Caco-2 (cell line): Measurements from ENCODE around the gene ERMN. TPM values are rescaled to one million over a fixed set of nuclear protein-coding genes. Genes with fewer than 3 reads are reported as not detected.

Experiments
- BruUV-seq: library from RNA; stranded (reverse); fragments of 400-500 nt; replicated peaks from 2 replicates; lab custom pipeline; 2021; lab: Mats Ljungman, UMichigan
- CTCF ChIA-PET: fragments of 300-600 bp; sonication (Branson Sonifier 250); formaldehyde crosslinking; loops from one replicate; lab custom pipeline; 2022; ENCODE audit warnings: antibody characterized with exemption; lab: Charles Lee
- POLR2A ChIA-PET: fragments of 300-600 bp; sonication (Branson Sonifier 250); formaldehyde crosslinking; loops from one replicate; lab custom pipeline; 2022; ENCODE audit warnings: antibody characterized with exemption; lab: Charles Lee
- DNase-seq, 2 experiments: peaks; one replicate each; pipeline versions ENCODE4 v3.0.0 to v3.0.0-alpha.2; 2020 to 2022
- H3K27me3 ChIP-seq: replicated peaks from 2 replicates; pipeline ENCODE4 v1.6.0; 2011; ENCODE audit warnings: low read length; ENCODE audit not compliant: control insufficient read depth, insufficient read depth
- H3K36me3 ChIP-seq: 2 replicates; pipeline ENCODE4 v1.5.1; 2011; ENCODE audit warnings: low read length; ENCODE audit not compliant: control insufficient read depth, insufficient read depth
- H3K4me1 ChIP-seq: fragments of 250-450 bp; sonication (Bioruptor Pico); 2 replicates; pipeline ENCODE4 v1.5.1; 2020; ENCODE audit warnings: mild to moderate bottlenecking
- H3K4me3 ChIP-seq: 2 replicates; pipeline ENCODE4 v1.5.1; 2011; ENCODE audit warnings: low read depth, mild to moderate bottlenecking, control low read depth, low read length
- H3K9me3 ChIP-seq: fragments of 250-450 bp; sonication (Bioruptor Pico); 2 replicates; pipeline ENCODE4 v1.5.1; 2020; ENCODE audit warnings: mild to moderate bottlenecking, moderate library complexity
- H3K27ac Mint-ChIP-seq: one replicate; pipeline ENCODE4 v1.8.0; 2022; ENCODE audit warnings: mixed read lengths; ENCODE audit not compliant: unreplicated experiment
- H3K27me3 Mint-ChIP-seq: one replicate; pipeline ENCODE4 v1.8.0; 2022; ENCODE audit warnings: mixed read lengths; ENCODE audit not compliant: insufficient read depth, unreplicated experiment
- H3K36me3 Mint-ChIP-seq: one replicate; pipeline ENCODE4 v1.8.0; 2022; ENCODE audit warnings: mild to moderate bottlenecking, mixed read lengths; ENCODE audit not compliant: insufficient read depth, unreplicated experiment
- H3K4me1 Mint-ChIP-seq: one replicate; pipeline ENCODE4 v1.8.0; 2022; ENCODE audit warnings: low read depth, mixed read lengths; ENCODE audit not compliant: unreplicated experiment
- H3K4me3 Mint-ChIP-seq: one replicate; pipeline ENCODE4 v1.8.0; 2022; ENCODE audit warnings: mild to moderate bottlenecking, moderate library complexity, mixed read lengths; ENCODE audit not compliant: unreplicated experiment
- H3K9me3 Mint-ChIP-seq: one replicate; pipeline ENCODE4 v1.8.0; 2022; ENCODE audit warnings: mixed read lengths; ENCODE audit not compliant: unreplicated experiment
- CTCF ChIP-seq, 2 experiments: fragments of 200-600 bp in 1 of 2; IDR thresholded peaks; 1 replicate in 1 of 2; 2 replicates in 1 of 2; pipeline versions ENCODE4 v1.5.1 to v1.8.0; 2011 to 2022; ENCODE audit warnings: antibody characterized with exemption in 1 of 2, control low read depth in 1 of 2, inconsistent platforms in 1 of 2, low read depth in 1 of 2, low read length in 1 of 2, mild to moderate bottlenecking in 1 of 2, moderate library complexity in 1 of 2; ENCODE audit not compliant: insufficient read depth in 1 of 2, severe bottlenecking in 1 of 2, unreplicated experiment in 1 of 2
- intact Hi-C: fragments of 100-400 bp; cut with micrococcal nuclease; formaldehyde crosslinking; loops from one replicate; pipeline ENCODE4 v1.10.0; 2022; ENCODE audit not compliant: unreplicated experiment
- total RNA-seq: library from RNA; stranded (reverse); gene quantifications from 2 replicates; pipeline ENCODE4 v1.2.3, GENCODE V29; 2022

The ERMN gene
- total RNA-seq, 1 experiment from 2014 or later = 0.61 TPM

GRCh38 chr2:157309878-157310277 lies 15.7 kb downstream of the ERMN start:
- Mint-ChIP-seq H3K27me3 (no peaks in the 10 kb centered on the region), H3K4me3 (no peak overlapping the region), H3K36me3 (no peaks in the 10 kb centered on the region), H3K9me3 (no peaks in the 10 kb centered on the region), H3K4me1 (peaks cover 6% of the 10 kb centered on the region), H3K27ac (no peak overlapping the region)
- H3K36me3 ChIP-seq = no peaks in the 10 kb centered on the region
- peaks cover 16% of the 10 kb centered on the region for H3K4me1 ChIP-seq
- no peak for TF ChIP-seq CTCF (IDR thresholded peaks at IDR 0.05; ENCODE audit: insufficient read depth in 1 of 2, low read depth in 1 of 2, low read length in 1 of 2, severe bottlenecking in 1 of 2, unreplicated experiment in 1 of 2)
- DNase-seq = no peak
- no peaks in the 10 kb centered on the region for H3K9me3 ChIP-seq
- no peak overlapping the region for H3K4me3 ChIP-seq
- intact Hi-C loops = loop anchor here (10.0 kb wide), 1 partner anchor 465 kb away; no protein-coding TSS in a partner anchor
- ChIA-PET POLR2A (no interaction called here), CTCF (no interaction called here)
- H3K27me3 ChIP-seq = no peaks in the 10 kb centered on the region
- no TSS peak for BruUV-seq

GRCh38 chr2:157307021-157307420 lies 18.6 kb downstream of the ERMN start:
- no peak for DNase-seq
- peaks cover 19% of the 10 kb centered on the region for H3K4me1 Mint-ChIP-seq
- H3K4me1 ChIP-seq = peaks cover 23% of the 10 kb centered on the region
- H3K27me3 Mint-ChIP-seq = no peaks in the 10 kb centered on the region
- no peaks in the 10 kb centered on the region for H3K36me3 Mint-ChIP-seq
- no TSS peak for BruUV-seq
- CTCF ChIA-PET = interaction anchor here (1.1 to 1.6 kb wide), 3 partner anchors 17 to 29 kb away, joined by 3 to 9 read pairs (median 5); partner anchors contain the start of gene ERMN
- intact Hi-C loops = loop anchor here (10.0 kb wide), 1 partner anchor 468 kb away; no protein-coding TSS in a partner anchor
- H3K9me3 ChIP-seq = no peaks in the 10 kb centered on the region
- H3K27me3 ChIP-seq = no peaks in the 10 kb centered on the region
- no peak overlapping the region for H3K4me3 Mint-ChIP-seq
- POLR2A ChIA-PET = no interaction called here
- H3K4me3 ChIP-seq = no peak overlapping the region
- H3K9me3 Mint-ChIP-seq = no peaks in the 10 kb centered on the region
- no peak overlapping the region for H3K27ac Mint-ChIP-seq
- no peak for TF ChIP-seq CTCF (IDR thresholded peaks at IDR 0.05; ENCODE audit: insufficient read depth in 1 of 2, low read depth in 1 of 2, low read length in 1 of 2, severe bottlenecking in 1 of 2, unreplicated experiment in 1 of 2)
- no peaks in the 10 kb centered on the region for H3K36me3 ChIP-seq

GRCh38 chr2:157305723-157306110 lies 19.9 kb downstream of the ERMN start:
- H3K4me1 ChIP-seq = peaks cover 36% of the 10 kb centered on the region
- no peak for DNase-seq
- ChIA-PET POLR2A (no interaction called here), CTCF (interaction anchor here (0.6 to 1.6 kb wide), 3 partner anchors 30 to 220 kb away, joined by 3 to 7 read pairs (median 5); no protein-coding TSS in a partner anchor)
- Mint-ChIP-seq H3K27ac (no peak overlapping the region), H3K4me3 (no peak overlapping the region), H3K36me3 (no peaks in the 10 kb centered on the region), H3K27me3 (no peaks in the 10 kb centered on the region), H3K9me3 (no peaks in the 10 kb centered on the region), H3K4me1 (peaks cover 32% of the 10 kb centered on the region)
- H3K9me3 ChIP-seq = no peaks in the 10 kb centered on the region
- H3K27me3 ChIP-seq = no peaks in the 10 kb centered on the region
- H3K4me3 ChIP-seq = no peak overlapping the region
- no peaks in the 10 kb centered on the region for H3K36me3 ChIP-seq
- no peak for TF ChIP-seq CTCF (IDR thresholded peaks at IDR 0.05; ENCODE audit: insufficient read depth in 1 of 2, low read depth in 1 of 2, low read length in 1 of 2, severe bottlenecking in 1 of 2, unreplicated experiment in 1 of 2)
- intact Hi-C loops = loop anchor here (10.0 kb wide), 1 partner anchor 469 kb away; no protein-coding TSS in a partner anchor
- no TSS peak for BruUV-seq
